Measurements from ENCODE around the gene CREB3L4. TPM values are rescaled to one million over a fixed set of nuclear protein-coding genes. Genes with fewer than 3 reads are reported as not detected.
A peak's percentile ranks its signal among the peaks of the same experiment; 100 is the strongest.

Gene CREB3L4
- total RNA-seq, 2 experiments from 2014 or later: 6.8 to 7.3 TPM

DNA sequence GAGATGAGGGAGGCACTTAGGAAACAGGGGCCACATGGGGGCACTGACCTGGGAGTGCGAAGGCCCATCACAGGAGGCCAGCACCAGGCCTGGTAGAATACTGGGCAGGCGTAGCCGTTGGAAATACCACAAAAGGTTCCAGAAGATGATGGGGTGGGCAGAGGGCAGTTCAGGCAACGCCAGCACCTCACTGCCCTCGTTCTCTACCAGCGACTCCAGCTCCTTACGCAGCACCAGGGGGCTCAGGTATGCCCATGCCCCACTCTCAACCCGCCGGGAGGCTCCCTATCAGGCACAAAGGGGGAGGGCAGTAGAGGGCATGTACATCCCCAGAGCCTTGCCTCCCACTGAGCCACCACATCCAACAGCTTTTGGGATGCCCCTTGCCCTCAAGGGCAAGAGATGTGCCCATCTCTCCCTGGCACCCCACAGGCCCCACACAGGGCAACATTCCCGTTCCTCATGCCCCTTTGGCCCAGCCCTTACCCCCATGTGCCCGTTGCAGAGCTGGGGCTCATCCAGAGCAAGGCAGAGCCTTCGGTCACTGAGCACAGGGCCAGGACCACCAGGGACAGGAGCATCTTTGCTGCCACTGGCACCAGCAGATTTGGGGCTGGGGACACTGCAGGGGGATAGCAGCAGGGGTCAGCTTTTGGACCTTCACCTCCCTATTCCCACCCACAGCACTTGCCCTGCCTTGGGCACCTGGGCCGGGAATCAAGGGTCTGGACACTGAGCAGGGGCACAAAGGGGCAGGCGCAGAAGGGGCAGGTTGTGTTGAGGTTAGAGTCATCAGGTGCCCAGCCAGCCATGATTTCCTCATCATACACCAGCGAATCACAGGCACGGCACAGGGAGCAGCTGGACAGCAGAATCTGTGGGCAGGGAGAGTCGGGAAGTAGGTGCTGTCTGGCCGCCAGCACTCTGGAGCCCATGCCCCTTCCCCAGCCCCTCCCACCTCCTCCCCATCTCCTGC, 35.3 kb upstream of the CREB3L4 start:
- no peaks in the 10 kb centered on the region for H3K9me3 Mint-ChIP-seq
- no peaks in the 10 kb centered on the region for H3K27me3 Mint-ChIP-seq
- peaks cover 15% of the 10 kb centered on the region for H3K4me1 Mint-ChIP-seq
- no peak for DNase-seq
- no peak overlapping the region for H3K4me3 Mint-ChIP-seq
- peaks cover 14% of the 10 kb centered on the region for H3K36me3 Mint-ChIP-seq
- no peak overlapping the region for H3K27ac Mint-ChIP-seq

DNA sequence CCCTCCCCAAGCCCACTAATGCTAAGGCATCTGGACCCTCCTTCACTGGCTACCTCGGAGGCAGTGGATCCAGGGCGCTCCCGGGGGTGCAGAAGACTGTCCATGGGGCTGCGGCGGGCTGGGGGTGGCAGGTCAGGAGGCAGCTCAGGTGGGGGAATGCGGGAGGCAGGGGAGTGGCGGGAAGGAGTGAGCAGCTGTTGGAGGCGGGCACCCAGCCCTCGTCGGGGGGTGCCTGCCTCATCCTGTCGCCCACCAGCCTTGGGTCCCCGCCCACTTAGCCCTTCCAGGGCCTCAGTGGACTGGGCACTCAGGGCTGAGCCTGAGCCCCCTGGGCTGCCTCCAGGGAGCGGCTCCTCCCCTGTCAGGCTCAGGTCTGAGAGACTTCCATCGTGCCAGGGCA, 34.3 kb upstream of the CREB3L4 start:
- DNase-seq: no peak
- no peaks in the 10 kb centered on the region for H3K9me3 Mint-ChIP-seq
- no peaks in the 10 kb centered on the region for H3K27me3 Mint-ChIP-seq
- no peak overlapping the region for H3K27ac Mint-ChIP-seq
- peaks cover 16% of the 10 kb centered on the region for H3K36me3 Mint-ChIP-seq
- H3K4me3 Mint-ChIP-seq: no peak overlapping the region
- H3K4me1 Mint-ChIP-seq: peaks cover 10% of the 10 kb centered on the region

DNA sequence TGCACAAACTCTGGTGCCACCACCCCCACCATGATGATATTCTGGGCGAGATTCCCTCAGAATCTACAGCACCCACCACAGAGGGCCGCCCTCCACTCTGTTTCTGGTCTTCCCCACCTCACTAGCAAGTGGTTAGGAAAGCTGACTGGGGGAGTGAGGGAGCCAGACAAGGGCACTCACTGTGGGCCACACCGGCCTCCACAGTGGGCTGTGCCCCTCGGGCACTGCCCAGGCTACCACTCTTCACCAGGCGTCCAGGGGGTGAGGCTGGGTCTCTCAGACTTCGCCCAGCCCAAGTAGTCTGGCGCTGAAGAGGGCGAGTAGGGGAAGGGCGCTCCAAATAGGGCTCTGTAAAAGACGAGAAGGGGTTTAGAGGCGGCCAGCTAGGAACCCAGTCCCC, 33.7 kb upstream of the CREB3L4 start:
- H3K36me3 Mint-ChIP-seq: peaks cover 16% of the 10 kb centered on the region
- no peaks in the 10 kb centered on the region for H3K27me3 Mint-ChIP-seq
- peaks cover 5% of the 10 kb centered on the region for H3K4me1 Mint-ChIP-seq
- no peak overlapping the region for H3K4me3 Mint-ChIP-seq
- H3K9me3 Mint-ChIP-seq: no peaks in the 10 kb centered on the region
- no peak for DNase-seq
- no peak overlapping the region for H3K27ac Mint-ChIP-seq

DNA sequence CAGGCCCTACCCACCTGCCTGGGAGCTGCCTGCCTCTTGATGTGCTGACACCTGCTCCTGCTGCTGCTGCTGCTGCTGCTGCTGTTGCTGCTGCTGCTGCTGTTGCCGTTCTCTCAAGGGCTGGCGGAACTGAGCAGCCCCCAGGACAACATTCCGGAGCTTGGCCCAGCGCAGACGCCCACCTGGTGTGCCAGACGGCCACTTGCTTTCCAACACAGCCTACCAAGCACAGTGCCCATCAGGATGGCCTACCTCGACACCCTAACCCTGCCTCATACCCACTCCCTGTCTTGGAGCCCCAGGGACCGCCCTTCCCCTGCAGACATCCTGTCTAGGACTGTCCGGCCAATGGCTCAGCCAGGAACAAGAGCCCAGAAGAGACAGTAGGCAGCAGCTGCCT, 33.0 kb upstream of the CREB3L4 start:
- peak overlapping the region; percentile 25 for H3K27ac Mint-ChIP-seq
- no peak overlapping the region for H3K4me3 Mint-ChIP-seq
- no peaks in the 10 kb centered on the region for H3K9me3 Mint-ChIP-seq
- H3K4me1 Mint-ChIP-seq: no peaks in the 10 kb centered on the region
- no peaks in the 10 kb centered on the region for H3K27me3 Mint-ChIP-seq
- DNase-seq: no peak
- H3K36me3 Mint-ChIP-seq: peaks cover 16% of the 10 kb centered on the region

DNA sequence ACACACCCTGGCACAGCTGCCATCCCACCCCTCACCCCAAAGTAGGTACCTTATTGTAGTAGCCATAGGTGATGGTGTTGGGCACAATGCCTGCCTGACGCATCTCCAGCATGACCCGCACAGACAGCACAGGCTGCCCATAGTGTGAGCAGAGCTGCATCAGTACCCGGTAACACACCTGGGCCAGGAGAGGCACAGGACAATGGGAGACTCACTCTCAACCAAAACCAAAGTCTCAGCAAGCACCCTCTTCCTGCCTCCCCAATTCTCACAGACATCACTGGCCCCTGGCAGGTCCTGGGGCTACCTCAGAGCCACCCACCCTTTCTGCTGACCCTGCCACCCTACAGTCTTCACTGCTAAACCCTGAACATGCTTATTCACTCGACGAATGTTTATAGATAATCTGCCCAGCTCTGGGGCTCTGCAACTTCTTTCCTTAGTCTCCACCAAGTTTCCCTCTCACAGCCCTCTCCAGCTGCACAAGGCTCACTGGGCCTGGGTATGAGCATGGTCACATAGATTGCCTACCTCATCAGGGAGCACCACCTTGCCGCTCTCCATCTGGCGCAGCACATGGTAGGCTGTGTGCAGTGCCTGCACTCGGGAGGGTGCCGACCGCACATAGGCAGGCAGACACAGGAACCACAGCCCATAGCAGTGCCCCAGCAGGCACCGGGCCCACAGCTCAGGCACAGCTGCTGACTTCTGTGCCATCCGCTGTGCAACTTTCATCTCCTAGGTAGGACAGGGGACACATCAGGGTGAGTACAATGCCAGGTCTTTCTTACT, 31.5 kb upstream of the CREB3L4 start:
- peak overlapping the region; percentile 12 for H3K27ac Mint-ChIP-seq
- no peak for DNase-seq
- peaks cover 12% of the 10 kb centered on the region for H3K36me3 Mint-ChIP-seq
- H3K4me3 Mint-ChIP-seq: no peak overlapping the region
- no peaks in the 10 kb centered on the region for H3K27me3 Mint-ChIP-seq
- H3K4me1 Mint-ChIP-seq: no peaks in the 10 kb centered on the region
- no peaks in the 10 kb centered on the region for H3K9me3 Mint-ChIP-seq

DNA sequence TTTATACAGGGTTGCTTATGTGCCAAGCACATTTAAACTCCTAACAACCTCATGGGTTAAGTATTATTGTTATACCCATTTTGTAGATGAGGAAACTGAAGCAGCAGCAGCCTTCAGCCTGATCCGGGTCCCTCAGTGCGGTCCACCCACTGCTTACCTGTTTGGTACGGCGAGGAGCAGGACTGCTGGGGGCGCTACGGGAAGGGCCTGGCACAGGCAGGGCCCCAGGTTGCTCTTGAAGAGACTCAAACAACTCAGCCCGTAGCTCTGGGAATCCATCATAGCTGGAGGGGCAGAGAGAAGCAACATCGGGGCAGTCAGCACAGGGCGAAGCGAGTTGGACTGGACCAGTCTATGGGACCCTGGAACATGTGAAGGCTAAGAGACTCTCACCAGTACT, 30.4 kb upstream of the CREB3L4 start:
- Mint-ChIP-seq H3K4me1 (no peaks in the 10 kb centered on the region), H3K4me3 (no peak overlapping the region), H3K27ac (no peak overlapping the region), H3K27me3 (no peaks in the 10 kb centered on the region), H3K36me3 (peaks cover 13% of the 10 kb centered on the region), H3K9me3 (no peaks in the 10 kb centered on the region)
- no peak for DNase-seq

DNA sequence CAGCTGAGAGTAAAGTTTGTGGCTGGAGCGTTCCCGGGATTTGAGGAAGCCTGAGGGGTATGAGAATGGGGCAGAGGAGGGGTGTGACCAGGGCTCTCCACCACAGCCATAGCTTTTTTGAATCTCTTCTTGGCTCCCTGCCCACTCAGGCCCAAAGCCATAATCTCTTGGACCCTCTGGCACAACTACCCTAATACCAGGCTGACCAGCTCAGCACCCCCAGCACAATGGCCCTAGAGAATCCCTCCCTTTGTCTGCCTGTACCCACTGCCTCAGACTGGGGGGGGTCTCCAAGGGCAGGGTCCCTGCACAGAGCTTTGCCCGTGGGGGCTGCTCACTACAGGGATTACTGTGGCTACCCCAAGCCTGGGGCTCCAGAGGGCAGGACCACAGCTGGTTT, 28.7 kb upstream of the CREB3L4 start:
- no peak overlapping the region for H3K4me3 Mint-ChIP-seq
- peaks cover 22% of the 10 kb centered on the region for H3K36me3 Mint-ChIP-seq
- H3K9me3 Mint-ChIP-seq: no peaks in the 10 kb centered on the region
- no peak for DNase-seq
- peaks cover 12% of the 10 kb centered on the region for H3K4me1 Mint-ChIP-seq
- peak overlapping the region; percentile 15 for H3K27ac Mint-ChIP-seq
- no peaks in the 10 kb centered on the region for H3K27me3 Mint-ChIP-seq

DNA sequence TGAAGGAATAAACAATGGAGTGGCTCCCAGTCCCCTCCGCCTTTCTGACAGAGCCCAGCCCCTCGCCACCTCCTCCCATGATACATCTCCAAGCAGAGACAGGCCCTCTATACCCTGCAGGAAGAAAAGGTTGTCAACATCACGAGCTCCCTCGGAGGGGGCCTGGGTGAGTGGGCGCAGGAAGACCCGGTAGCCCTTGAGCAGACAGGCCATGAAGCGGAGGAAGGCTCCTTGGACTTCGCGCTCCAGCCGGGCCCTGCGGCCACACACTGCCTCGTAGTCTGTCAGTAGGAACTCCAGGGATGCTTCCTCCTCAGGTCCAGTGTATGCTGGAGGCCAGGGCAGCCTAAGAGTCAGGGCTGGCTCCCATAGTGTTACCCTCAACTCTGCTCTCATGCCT, 28.2 kb upstream of the CREB3L4 start:
- H3K9me3 Mint-ChIP-seq: no peaks in the 10 kb centered on the region
- H3K36me3 Mint-ChIP-seq: peaks cover 24% of the 10 kb centered on the region
- no peak overlapping the region for H3K27ac Mint-ChIP-seq

DNA sequence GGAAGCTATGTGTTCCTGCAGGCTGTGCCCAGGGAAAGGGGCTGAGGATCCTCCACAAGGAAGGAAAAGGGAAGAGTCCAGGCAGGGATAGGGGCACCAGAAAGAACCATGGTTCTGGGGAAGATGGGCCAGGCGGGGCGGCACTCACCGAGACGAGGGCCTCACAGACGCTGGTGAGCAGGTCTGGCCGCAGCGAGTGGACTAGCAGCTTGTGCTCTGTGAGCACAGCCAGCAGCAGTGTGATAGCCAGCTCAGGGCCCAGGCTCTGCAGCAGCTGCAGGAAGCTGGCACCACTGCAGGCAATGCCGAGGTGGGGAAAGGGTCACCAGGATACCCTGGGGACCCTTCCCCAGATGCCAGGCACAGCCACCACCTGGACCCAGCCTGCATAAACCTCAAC, 26.9 kb upstream of the CREB3L4 start:
- no peak for DNase-seq
- Mint-ChIP-seq H3K4me1 (peaks cover 20% of the 10 kb centered on the region), H3K27ac (no peak overlapping the region), H3K4me3 (no peak overlapping the region), H3K36me3 (peaks cover 28% of the 10 kb centered on the region), H3K9me3 (no peaks in the 10 kb centered on the region), H3K27me3 (no peaks in the 10 kb centered on the region)

More for the DNA sequence above, 28.2 kb upstream of the CREB3L4 start:
- no peak overlapping the region for H3K4me3 Mint-ChIP-seq
- DNase-seq: no peak
- H3K27me3 Mint-ChIP-seq: no peaks in the 10 kb centered on the region
- peaks cover 15% of the 10 kb centered on the region for H3K4me1 Mint-ChIP-seq

DNA sequence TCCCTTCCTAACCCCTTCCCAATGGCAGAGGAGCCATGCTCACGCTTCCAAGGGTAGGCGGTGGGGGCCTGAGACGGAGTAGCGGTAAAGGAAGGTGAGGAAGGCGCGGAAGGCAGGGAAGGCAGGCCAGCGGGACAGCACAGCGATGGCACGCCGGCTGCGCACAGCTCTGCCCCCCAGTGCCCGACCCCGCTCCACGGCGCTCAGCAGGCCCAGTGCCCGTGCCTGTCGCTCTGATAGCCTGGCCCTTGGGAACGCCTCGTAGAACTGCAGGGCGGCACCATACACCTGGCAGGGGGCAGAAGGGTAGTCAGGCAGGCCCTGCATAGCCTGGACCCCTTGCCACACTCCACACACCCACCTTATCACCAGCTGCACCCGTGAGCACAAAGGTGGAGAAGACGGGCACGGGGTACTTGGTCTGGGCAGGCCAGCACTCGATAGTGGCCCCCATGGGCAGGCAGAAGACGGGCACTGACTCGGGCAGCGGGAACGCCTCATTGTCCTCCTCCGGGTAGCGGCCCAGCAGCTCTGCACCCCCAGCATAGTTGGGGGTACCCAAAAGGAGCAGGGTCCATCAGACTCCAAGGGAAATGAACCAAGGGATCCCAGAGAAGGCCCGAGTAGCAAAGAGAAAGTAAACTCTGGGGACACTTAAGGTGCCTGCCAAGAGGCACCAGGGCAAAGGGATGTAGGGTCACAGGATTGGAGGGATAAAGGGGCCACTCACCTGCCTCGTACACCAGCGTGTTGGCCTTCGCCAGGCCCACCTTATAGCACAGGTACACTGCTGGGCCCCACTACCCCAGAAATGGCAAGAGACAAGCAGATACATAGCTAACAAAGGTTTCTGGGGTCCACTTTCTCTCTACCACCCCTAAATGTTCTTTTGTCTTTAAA, 25.6 kb upstream of the CREB3L4 start:
- Mint-ChIP-seq H3K27me3 (no peaks in the 10 kb centered on the region), H3K27ac (no peak overlapping the region), H3K4me3 (no peak overlapping the region), H3K9me3 (no peaks in the 10 kb centered on the region), H3K36me3 (peaks cover 28% of the 10 kb centered on the region), H3K4me1 (peaks cover 24% of the 10 kb centered on the region)
- no peak for DNase-seq

DNA sequence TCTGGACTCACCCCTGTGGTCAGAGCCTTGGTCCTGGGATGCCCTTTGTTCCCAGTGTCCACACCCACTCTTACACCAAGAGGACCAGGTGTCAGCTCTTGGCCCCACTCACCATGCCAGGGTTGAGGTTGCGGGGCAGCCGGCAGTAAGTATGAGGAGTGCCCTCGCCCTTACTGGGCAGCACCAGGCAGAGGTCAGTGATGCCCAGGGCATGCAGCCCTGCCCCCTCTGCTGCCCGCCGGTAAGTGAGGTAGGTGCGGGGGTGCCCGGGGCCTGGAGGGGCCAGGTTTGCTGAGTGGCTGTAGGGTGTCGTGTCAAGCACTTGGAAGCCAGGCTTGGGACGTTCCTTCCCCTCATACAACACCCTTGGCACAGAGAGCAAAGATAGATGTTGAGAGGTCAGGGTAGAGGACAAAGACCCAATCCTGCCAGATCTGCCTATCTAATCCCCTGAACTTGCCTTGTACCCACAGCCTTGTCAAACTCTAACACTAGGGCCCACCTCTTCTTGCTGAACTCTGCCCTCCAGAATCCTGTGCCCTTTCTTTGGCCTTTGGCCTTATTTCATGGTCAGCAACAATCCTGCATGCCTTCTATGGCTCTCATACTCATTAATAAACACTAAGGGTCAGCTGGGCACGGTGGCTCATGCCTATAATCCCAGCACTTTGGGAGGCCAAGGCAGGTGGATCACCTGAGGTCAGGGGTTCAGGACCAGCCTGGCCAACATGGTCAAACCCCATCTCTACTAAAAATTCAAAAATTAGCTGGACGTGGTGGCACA, 24.7 kb upstream of the CREB3L4 start:
- Mint-ChIP-seq H3K27me3 (no peaks in the 10 kb centered on the region), H3K4me1 (peaks cover 26% of the 10 kb centered on the region), H3K27ac (peak overlapping the region; percentile 42), H3K36me3 (peaks cover 22% of the 10 kb centered on the region), H3K4me3 (no peak overlapping the region), H3K9me3 (no peaks in the 10 kb centered on the region)
- no peak for DNase-seq

DNA sequence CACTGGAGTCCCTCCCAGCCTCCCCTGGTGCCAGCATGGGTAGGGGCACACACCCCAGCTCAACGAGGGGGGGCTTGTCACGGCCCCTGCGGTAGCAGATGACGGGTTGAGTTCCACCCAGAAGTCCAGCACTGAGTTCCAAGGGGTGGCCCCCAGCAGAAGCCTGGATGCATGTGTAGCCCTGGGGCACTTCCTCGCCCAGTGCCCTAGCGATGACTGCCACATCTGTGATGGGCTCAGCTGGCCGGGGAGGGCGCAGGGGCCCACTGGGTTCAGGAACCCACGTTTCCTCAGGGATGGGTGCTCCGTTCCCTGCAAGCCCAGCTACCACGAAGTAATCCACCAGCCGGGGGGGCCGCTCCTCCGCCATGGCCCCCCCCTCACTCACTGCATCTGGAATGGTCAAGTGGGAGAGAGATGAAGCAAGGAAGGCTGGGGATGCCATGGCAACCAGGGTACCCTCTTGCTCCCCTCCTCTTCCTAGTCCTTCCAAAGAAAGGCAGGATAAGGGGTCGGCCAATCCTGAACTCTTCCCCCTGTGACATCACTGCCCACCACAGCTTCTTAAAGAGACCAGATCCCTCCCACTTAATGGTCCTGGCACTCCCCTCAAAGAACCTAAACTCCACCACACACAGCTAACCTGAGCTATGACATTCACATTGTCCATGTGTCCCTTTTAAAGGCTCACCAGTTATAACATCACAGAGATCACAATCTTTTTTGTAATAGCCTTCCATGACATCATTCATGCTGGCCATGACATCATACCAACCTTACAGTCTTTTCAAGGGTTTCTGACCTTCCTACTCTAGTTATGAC, 23.5 kb upstream of the CREB3L4 start:
- Mint-ChIP-seq H3K36me3 (peaks cover 27% of the 10 kb centered on the region), H3K9me3 (no peaks in the 10 kb centered on the region), H3K27ac (peak overlapping the region; percentile 95), H3K27me3 (no peaks in the 10 kb centered on the region), H3K4me1 (peaks cover 26% of the 10 kb centered on the region), H3K4me3 (peak overlapping the region; percentile 93)
- DNase-seq: no peak

DNA sequence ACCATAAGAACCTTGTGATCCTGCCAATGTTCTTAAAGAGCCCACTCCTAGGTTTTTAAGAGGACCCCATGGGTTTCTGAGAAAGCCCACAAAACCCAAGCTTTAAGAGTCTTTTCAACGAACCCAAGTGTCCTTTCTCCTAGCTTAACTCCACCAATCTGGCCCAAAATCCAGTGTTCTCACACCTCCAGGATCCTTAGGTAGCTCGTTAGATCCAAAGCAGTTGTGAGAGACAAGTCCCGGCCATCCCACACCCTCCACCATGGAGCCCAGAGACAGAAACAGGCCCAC, 22.9 kb upstream of the CREB3L4 start:
- DNase-seq: no peak
- peak overlapping the region; percentile 95 for H3K27ac Mint-ChIP-seq
- no peaks in the 10 kb centered on the region for H3K9me3 Mint-ChIP-seq
- H3K4me1 Mint-ChIP-seq: peaks cover 26% of the 10 kb centered on the region
- H3K27me3 Mint-ChIP-seq: no peaks in the 10 kb centered on the region
- H3K36me3 Mint-ChIP-seq: peaks cover 27% of the 10 kb centered on the region
- peak overlapping the region; percentile 93 for H3K4me3 Mint-ChIP-seq
